Stimulated activated CD4-positive, alpha-beta T cell treated with anti-CD3 and anti-CD28 coated beads, Interleukin-4, amount 100 ng/mL, for 24 hours (primary cell): ENCODE results near the gene KCMF1.

ENCODE experiments used
- DNase-seq: peaks from one replicate; pipeline ENCODE4 v3.0.0-alpha.2; 2020

Gene KCMF1

GRCh38 chr2:84970868-84971509 is at the start of gene KCMF1:
TSS of gene KCMF1 (plus strand) at chr2:84971161. CDS start at chr2:84971452, 291 bp downstream.
- DNase-seq: peak; percentile 64

- no peak for DNase-seq
These were observed 48.0 kb upstream of the KCMF1 start for GRCh38 chr2:84923009-84923408.

GRCh38 chr2:84924173-84925106 is 46.5 kb upstream of the KCMF1 start:
- DNase-seq: peak; percentile 45

- DNase-seq: no peak
These were observed 45.6 kb upstream of the KCMF1 start for GRCh38 chr2:84925336-84925723.

- DNase-seq: peak; percentile 99
These were observed 45.1 kb upstream of the KCMF1 start for GRCh38 chr2:84925724-84926376.

GRCh38 chr2:84927275-84927627 is 43.7 kb upstream of the KCMF1 start:
- no peak for DNase-seq

- DNase-seq: no peak
These were observed 39.6 kb upstream of the KCMF1 start for GRCh38 chr2:84931384-84931821.

GRCh38 chr2:84938194-84938879 is 32.6 kb upstream of the KCMF1 start:
- peak; percentile 69 for DNase-seq

GRCh38 chr2:84939426-84940087 is 31.4 kb upstream of the KCMF1 start:
- DNase-seq: peak; percentile 76

GRCh38 chr2:84940088-84940470 is 30.9 kb upstream of the KCMF1 start:
- no peak for DNase-seq

- no peak for DNase-seq
These were observed 30.0 kb upstream of the KCMF1 start for GRCh38 chr2:84940831-84941412.

GRCh38 chr2:84942166-84942565 is 28.8 kb upstream of the KCMF1 start:
- no peak for DNase-seq

- no peak for DNase-seq
These were observed 28.0 kb upstream of the KCMF1 start for GRCh38 chr2:84942964-84943421.

- no peak for DNase-seq
These were observed 26.6 kb upstream of the KCMF1 start for GRCh38 chr2:84944295-84944909.

GRCh38 chr2:84945838-84946203 is 25.1 kb upstream of the KCMF1 start:
- DNase-seq: peak; percentile 22

GRCh38 chr2:84946204-84947009 is 24.6 kb upstream of the KCMF1 start:
- peak; percentile 83 for DNase-seq

GRCh38 chr2:84947010-84947593 is 23.9 kb upstream of the KCMF1 start:
- no peak for DNase-seq

- DNase-seq: no peak
These were observed 17.4 kb upstream of the KCMF1 start for GRCh38 chr2:84953535-84953934.

- DNase-seq: no peak
These were observed 16.6 kb upstream of the KCMF1 start for GRCh38 chr2:84954329-84954728.
